ENCODE data around the gene TENT5A. TPM values are rescaled to one million over a fixed set of nuclear protein-coding genes. Genes with fewer than 3 reads are reported as not detected.
"Not testable (repeated sequence)": the region's sequence is repeated elsewhere in the genome, so short reads cannot be mapped to it uniquely, and the experiment has no call there.

TENT5A gene
- total RNA-seq = 15.2 TPM
- long read RNA-seq, full-length matches to known transcripts = 199 of 229 reads
- long read RNA-seq, partial matches to known transcripts = 21 of 229 reads
- long read RNA-seq, other reads (novel, unspliced or antisense) = 9 of 229 reads

GRCh38 chr6:81752084-81752920 is at the start of gene TENT5A:
Gene TENT5A, minus strand, starts transcription at chr6:81752681. Its CDS starts 540 bp downstream, at chr6:81752141.
- peak; percentile 97 for DNase-seq (ENCODE audit: low spot score)

- no peak for DNase-seq (ENCODE audit: low spot score)
Observed at GRCh38 chr6:81801489-81801888, 49.0 kb upstream of the TENT5A start.

GRCh38 chr6:81800666-81801065 is 48.2 kb upstream of the TENT5A start:
- DNase-seq (ENCODE audit: low spot score) = no peak

GRCh38 chr6:81799323-81799722 is 46.8 kb upstream of the TENT5A start:
- no peak for DNase-seq (ENCODE audit: low spot score)

GRCh38 chr6:81797591-81797990 is 45.1 kb upstream of the TENT5A start:
- no peak for DNase-seq (ENCODE audit: low spot score)

GRCh38 chr6:81795890-81796289 is 43.4 kb upstream of the TENT5A start:
- no peak for DNase-seq (ENCODE audit: low spot score)

GRCh38 chr6:81793821-81794475 is 41.5 kb upstream of the TENT5A start:
- no peak for DNase-seq (ENCODE audit: low spot score)

GRCh38 chr6:81792826-81793225 is 40.3 kb upstream of the TENT5A start:
- no peak for DNase-seq (ENCODE audit: low spot score)

GRCh38 chr6:81791756-81792155 is 39.3 kb upstream of the TENT5A start:
- DNase-seq (ENCODE audit: low spot score) = no peak

GRCh38 chr6:81790034-81790433 is 37.6 kb upstream of the TENT5A start:
- DNase-seq (ENCODE audit: low spot score) = no peak

GRCh38 chr6:81789291-81789690 is 36.8 kb upstream of the TENT5A start:
- DNase-seq (ENCODE audit: low spot score) = no peak

- no peak for DNase-seq (ENCODE audit: low spot score)
Observed at GRCh38 chr6:81788748-81789147, 36.3 kb upstream of the TENT5A start.

GRCh38 chr6:81787313-81788068 is 35.0 kb upstream of the TENT5A start:
- DNase-seq (ENCODE audit: low spot score) = no peak

- no peak for DNase-seq (ENCODE audit: low spot score)
Observed at GRCh38 chr6:81786150-81786549, 33.7 kb upstream of the TENT5A start.

GRCh38 chr6:81785377-81785776 is 32.9 kb upstream of the TENT5A start:
- no peak for DNase-seq (ENCODE audit: low spot score)

- DNase-seq (ENCODE audit: low spot score) = no peak
Observed at GRCh38 chr6:81783893-81784292, 31.4 kb upstream of the TENT5A start.

- no peak for DNase-seq (ENCODE audit: low spot score)
Observed at GRCh38 chr6:81781624-81782023, 29.1 kb upstream of the TENT5A start.

- no peak for DNase-seq (ENCODE audit: low spot score)
Observed at GRCh38 chr6:81777586-81778268, 25.2 kb upstream of the TENT5A start.

GRCh38 chr6:81776219-81776618 is 23.7 kb upstream of the TENT5A start:
- not testable (repeated sequence) for DNase-seq (ENCODE audit: low spot score)

- DNase-seq (ENCODE audit: low spot score) = no peak
Observed at GRCh38 chr6:81774542-81774941, 22.1 kb upstream of the TENT5A start.

- no peak for DNase-seq (ENCODE audit: low spot score)
Observed at GRCh38 chr6:81773887-81774286, 21.4 kb upstream of the TENT5A start.

Data from mesenteric fat pad (tissue), 1 donor.